ENCODE data around the gene HOMER3. TPM values are rescaled to one million over a fixed set of nuclear protein-coding genes. Genes with fewer than 3 reads are reported as not detected.
A peak's percentile ranks its signal among the peaks of the same experiment; 100 is the strongest.
"Not testable (repeated sequence)": the region's sequence is repeated elsewhere in the genome, so short reads cannot be mapped to it uniquely, and the experiment has no call there.

HOMER3 gene
- polyA plus RNA-seq, 3 donors = 56.2 to 72.4 (median 72.1) TPM

GRCh38 chr19:18905058-18905456 lies 36.0 kb downstream of the HOMER3 start:
- no peak for DNase-seq

GRCh38 chr19:18904334-18905057 lies 36.5 kb downstream of the HOMER3 start:
- DNase-seq = no peak

- DNase-seq = no peak
Measured at GRCh38 chr19:18903156-18904037, 37.6 kb downstream of the HOMER3 start.

GRCh38 chr19:18902519-18902918 lies 38.5 kb downstream of the HOMER3 start:
- not testable (repeated sequence) for DNase-seq

- DNase-seq = no peak
Measured at GRCh38 chr19:18901491-18901890, 39.5 kb downstream of the HOMER3 start.

GRCh38 chr19:18900700-18901481 lies 40.1 kb downstream of the HOMER3 start:
- DNase-seq = no peak

- DNase-seq = no peak
Measured at GRCh38 chr19:18899624-18900560, 41.1 kb downstream of the HOMER3 start.

GRCh38 chr19:18898607-18899408 lies 42.2 kb downstream of the HOMER3 start:
- DNase-seq = no peak

GRCh38 chr19:18898081-18898606 lies 42.9 kb downstream of the HOMER3 start:
- no peak for DNase-seq

- no peak for DNase-seq
Measured at GRCh38 chr19:18897094-18898029, 43.7 kb downstream of the HOMER3 start.

GRCh38 chr19:18896421-18896841 lies 44.6 kb downstream of the HOMER3 start:
- no peak for DNase-seq

- no peak for DNase-seq
Measured at GRCh38 chr19:18895824-18896341, 45.1 kb downstream of the HOMER3 start, which contains the start of gene CERS1. CERS1 (minus strand) TSS chr19:18896158; CDS start chr19:18896072, 86 bp downstream.

GRCh38 chr19:18895038-18895823 lies 45.8 kb downstream of the HOMER3 start:
- DNase-seq = peak; percentile 58

GRCh38 chr19:18894254-18895037 lies 46.6 kb downstream of the HOMER3 start:
- no peak for DNase-seq

- DNase-seq = no peak
Measured at GRCh38 chr19:18893587-18894253, 47.3 kb downstream of the HOMER3 start.
